ENCODE measurements around the gene IQSEC2.

GRCh38 chrX:53263597-53264094 is 17.7 kb downstream of the IQSEC2 start:
- no peak for TF ChIP-seq POLR2A (IDR thresholded peaks at IDR 0.05; ENCODE audit: low read depth)
- no peak for TF ChIP-seq CTCF (IDR thresholded peaks at IDR 0.05)

Data from esophagus muscularis mucosa (tissue), 3 donors.